ENCODE measurements around the gene CADM2. TPM values are rescaled to one million over a fixed set of nuclear protein-coding genes. Genes with fewer than 3 reads are reported as not detected.

Gene CADM2
- total and polyA plus RNA-seq, 12 donors = 0.12 to 3.0 (median 0.62) TPM

DNA sequence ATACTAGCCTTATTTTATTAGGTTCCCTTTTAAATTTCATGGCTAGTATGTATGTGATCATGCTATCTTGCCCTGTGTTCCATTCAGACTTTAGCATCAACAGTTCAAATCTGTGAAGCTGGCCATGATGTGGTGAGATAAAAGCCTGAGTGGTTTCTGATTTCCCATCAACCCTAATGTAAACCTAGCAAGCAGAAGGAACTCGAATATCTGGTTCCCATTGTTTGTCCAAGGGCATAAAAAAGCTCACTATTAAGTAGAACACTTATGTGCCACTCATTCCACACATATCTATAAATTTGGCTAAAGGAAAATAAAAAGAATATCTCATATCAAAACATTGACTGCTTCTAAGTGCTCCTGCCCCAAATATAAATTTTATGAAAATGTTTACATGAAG is 311.7 kb downstream of the CADM2 start:
- Histone ChIP-seq H3K36me3 (no peaks in the 10 kb centered on the region), H3K27me3 (no peaks in the 10 kb centered on the region), H3K4me1 (no peaks in the 10 kb centered on the region), H3K27ac (no peak overlapping the region), H3K4me3 (no peak overlapping the region), H3K9me3 (peaks cover 0 to 3% (median 0%) of the 10 kb centered on the region in 11 donors)
- WGBS, 2 donors = 25 to 41% methylated on average over 1 of the region's 1 CpG
- TF ChIP-seq, protein P1, sequence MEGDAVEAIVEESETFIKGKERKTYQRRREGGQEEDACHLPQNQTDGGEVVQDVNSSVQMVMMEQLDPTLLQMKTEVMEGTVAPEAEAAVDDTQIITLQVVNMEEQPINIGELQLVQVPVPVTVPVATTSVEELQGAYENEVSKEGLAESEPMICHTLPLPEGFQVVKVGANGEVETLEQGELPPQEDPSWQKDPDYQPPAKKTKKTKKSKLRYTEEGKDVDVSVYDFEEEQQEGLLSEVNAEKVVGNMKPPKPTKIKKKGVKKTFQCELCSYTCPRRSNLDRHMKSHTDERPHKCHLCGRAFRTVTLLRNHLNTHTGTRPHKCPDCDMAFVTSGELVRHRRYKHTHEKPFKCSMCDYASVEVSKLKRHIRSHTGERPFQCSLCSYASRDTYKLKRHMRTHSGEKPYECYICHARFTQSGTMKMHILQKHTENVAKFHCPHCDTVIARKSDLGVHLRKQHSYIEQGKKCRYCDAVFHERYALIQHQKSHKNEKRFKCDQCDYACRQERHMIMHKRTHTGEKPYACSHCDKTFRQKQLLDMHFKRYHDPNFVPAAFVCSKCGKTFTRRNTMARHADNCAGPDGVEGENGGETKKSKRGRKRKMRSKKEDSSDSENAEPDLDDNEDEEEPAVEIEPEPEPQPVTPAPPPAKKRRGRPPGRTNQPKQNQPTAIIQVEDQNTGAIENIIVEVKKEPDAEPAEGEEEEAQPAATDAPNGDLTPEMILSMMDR (IDR thresholded peaks at IDR 0.05) = no peak
- DNase-seq = no peak
- intact Hi-C loops (cut with DNase I) = no loop called here
- no peak for ATAC-seq

DNA sequence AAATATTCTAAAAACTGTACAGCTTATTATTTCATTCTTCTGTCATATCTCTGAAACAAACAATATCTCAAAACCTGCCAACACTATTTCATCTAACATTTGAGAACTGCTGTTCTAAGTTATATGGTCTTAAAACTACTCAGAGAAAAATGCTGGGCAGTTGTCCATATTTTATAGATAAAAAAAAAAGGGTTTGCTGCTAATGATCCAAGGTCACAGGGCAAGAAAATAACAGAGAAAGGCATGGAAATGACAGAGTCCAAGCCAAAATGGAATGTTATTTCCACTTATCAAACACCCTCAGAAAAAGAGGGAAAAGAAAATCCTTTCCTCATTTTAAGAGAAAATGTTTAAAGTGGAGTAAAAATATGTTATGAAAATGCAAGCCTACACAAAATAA is 313.1 kb downstream of the CADM2 start:
- DNase-seq (no peak), ATAC-seq (no peak)
- no peak overlapping the region for H3K4me3 ChIP-seq
- TF ChIP-seq, protein P1 (IDR thresholded peaks at IDR 0.05) = no peak
- H3K9me3 ChIP-seq = peaks cover 0 to 3% (median 0%) of the 10 kb centered on the region in 11 donors
- no peaks in the 10 kb centered on the region for H3K4me1 ChIP-seq
- H3K36me3 ChIP-seq = no peaks in the 10 kb centered on the region
- H3K27ac ChIP-seq = no peak overlapping the region
- H3K27me3 ChIP-seq = no peaks in the 10 kb centered on the region
- intact Hi-C loops (cut with DNase I) = no loop called here

DNA sequence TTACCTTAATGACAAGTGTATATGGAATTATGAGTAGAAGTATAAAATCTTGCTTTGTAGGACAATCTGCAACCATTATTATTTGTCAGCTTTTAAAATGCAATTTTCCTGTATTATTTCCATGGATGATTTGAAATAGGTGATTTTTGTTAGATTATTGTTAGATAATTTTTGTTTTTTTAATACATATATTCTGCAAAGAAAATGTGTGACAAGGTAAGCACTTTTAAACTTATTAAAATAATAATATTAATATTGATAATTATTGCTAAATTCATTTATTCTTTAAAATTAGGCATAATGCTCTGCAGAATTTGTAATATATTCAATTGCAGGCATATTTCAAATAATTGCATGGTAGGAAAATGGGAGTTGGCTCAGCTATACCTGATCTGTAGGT is 329.5 kb downstream of the CADM2 start:
- Histone ChIP-seq H3K36me3 (no peaks in the 10 kb centered on the region), H3K9me3 (peaks cover 0 to 5% (median 0%) of the 10 kb centered on the region in 11 donors), H3K27me3 (no peaks in the 10 kb centered on the region), H3K4me1 (no peaks in the 10 kb centered on the region), H3K4me3 (no peak overlapping the region), H3K27ac (no peak overlapping the region)
- intact Hi-C loops (cut with DNase I) = no loop called here
- no peak for ATAC-seq
- TF ChIP-seq, protein P1 (IDR thresholded peaks at IDR 0.05) = no peak
- DNase-seq = no peak

DNA sequence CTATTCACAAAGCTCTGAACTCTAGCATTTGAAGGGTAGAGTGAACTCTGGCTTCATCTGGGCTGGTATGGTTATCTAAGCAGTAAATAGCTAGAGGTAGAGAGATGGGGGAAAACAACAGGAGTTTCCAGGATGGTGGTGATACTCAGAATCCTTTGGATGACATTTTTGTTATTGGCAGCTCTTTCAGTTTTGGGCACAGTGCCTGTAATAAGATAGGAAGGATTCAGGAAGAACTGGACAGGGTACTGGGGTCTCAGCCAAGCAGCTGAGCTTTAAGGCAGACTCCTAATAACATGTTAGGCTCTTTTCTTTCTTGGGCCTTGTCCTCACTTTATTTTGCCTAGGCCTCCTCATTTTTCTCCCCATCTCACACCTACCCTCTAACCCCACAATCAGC is 338.5 kb downstream of the CADM2 start:
- intact Hi-C loops (cut with DNase I) = no loop called here
- H3K27me3 ChIP-seq = no peaks in the 10 kb centered on the region
- H3K9me3 ChIP-seq = peaks cover 0 to 5% (median 0%) of the 10 kb centered on the region in 11 donors
- ATAC-seq = no peak
- no peak overlapping the region for H3K4me3 ChIP-seq
- H3K4me1 ChIP-seq = no peaks in the 10 kb centered on the region
- H3K27ac ChIP-seq = no peak overlapping the region
- no peaks in the 10 kb centered on the region for H3K36me3 ChIP-seq
- TF ChIP-seq, protein P1 (IDR thresholded peaks at IDR 0.05) = no peak
- no peak for DNase-seq

DNA sequence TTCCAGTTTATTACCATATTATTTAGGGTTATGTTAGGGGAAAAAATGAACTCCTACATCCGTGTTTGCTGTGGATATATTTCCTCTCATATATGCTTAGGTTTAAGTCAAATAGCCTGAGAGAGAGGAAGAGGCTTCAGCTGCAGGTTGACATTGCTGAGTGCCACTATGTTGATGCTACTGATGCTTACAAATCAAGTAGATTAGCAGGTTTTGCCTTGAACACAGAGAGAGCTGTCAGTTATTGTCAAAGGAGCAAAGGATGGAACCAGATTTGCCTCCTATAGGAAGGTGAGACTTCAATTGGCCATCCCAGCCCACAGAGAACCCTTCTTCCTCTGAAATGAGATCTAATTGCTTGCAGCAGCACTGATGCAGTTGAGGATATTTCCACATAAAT is 339.2 kb downstream of the CADM2 start:
- no peak for DNase-seq
- no peaks in the 10 kb centered on the region for H3K27me3 ChIP-seq
- peaks cover 0 to 5% (median 0%) of the 10 kb centered on the region in 11 donors for H3K9me3 ChIP-seq
- H3K36me3 ChIP-seq = no peaks in the 10 kb centered on the region
- no peak for ATAC-seq
- H3K27ac ChIP-seq = no peak overlapping the region
- H3K4me1 ChIP-seq = no peaks in the 10 kb centered on the region
- intact Hi-C loops (cut with DNase I) = no loop called here
- TF ChIP-seq, protein P1 (IDR thresholded peaks at IDR 0.05) = no peak
- WGBS, 2 donors = 45 to 72% methylated on average over 1 of the region's 1 CpG
- no peak overlapping the region for H3K4me3 ChIP-seq
